Stomach (tissue), 9 donors: ENCODE results near the gene MALAT1. TPM values are rescaled to one million over a fixed set of nuclear protein-coding genes. Genes with fewer than 3 reads are reported as not detected.
A peak's percentile ranks its signal among the peaks of the same experiment; 100 is the strongest.

Experiments
- DNase-seq, 2 donors: peaks; one replicate each; pipeline versions ENCODE4 v3.0.0 to v3.0.0-alpha.2; 2013 to 2019
- H3K27ac ChIP-seq, 5 donors: fragments of 200-600 bp in 4 of 5; sonication (generic) in 4 of 5; one replicate each; pipeline ENCODE4 v1.5.1; 2013 to 2019; ENCODE audit warnings: mild to moderate bottlenecking in 1 of 5, moderate library complexity in 1 of 5
- H3K27me3 ChIP-seq, 3 donors: fragments of 200-600 bp; sonication (generic); one replicate each; pipeline ENCODE4 v1.5.1; 2017 to 2019; ENCODE audit warnings: mixed run types in 1 of 3
- H3K36me3 ChIP-seq, 4 donors: fragments of 200-600 bp; sonication (generic); 1 replicate in 3 of 4; 2 replicates in 1 of 4; pipeline ENCODE4 v1.5.1; 2016 to 2019
- H3K4me1 ChIP-seq, 4 donors: fragments of 200-600 bp; sonication (generic); one replicate each; pipeline ENCODE4 v1.5.1; 2016 to 2019
- H3K4me3 ChIP-seq, 4 donors: fragments of 200-600 bp; sonication (generic) in 3 of 4; one replicate each; pipeline ENCODE4 v1.5.1; 2016 to 2019; ENCODE audit warnings: mild to moderate bottlenecking in 1 of 4
- H3K9me3 ChIP-seq, 4 donors: fragments of 200-600 bp; sonication (generic); one replicate each; pipeline ENCODE4 v1.5.1; 2016 to 2019
- EP300 ChIP-seq: sonication (generic); formaldehyde crosslinking; IDR thresholded peaks from one replicate; pipeline ENCODE4 v1.6.1; 2017; ENCODE audit warnings: antibody characterized with exemption
- POLR2A ChIP-seq, 4 donors: fragments of 450-650 bp; IDR thresholded peaks; one replicate each; pipeline ENCODE4 v1.6.1; 2016; ENCODE audit warnings: antibody characterized with exemption in 4 of 4, control low read depth in 2 of 4, mild to moderate bottlenecking in 1 of 4, moderate library complexity in 1 of 4
- POLR2AphosphoS5 ChIP-seq, 3 donors: sonication (generic); formaldehyde crosslinking; IDR thresholded peaks; one replicate each; pipeline ENCODE4 v1.6.1; 2016; ENCODE audit warnings: antibody characterized with exemption in 3 of 3
- WGBS, 5 donors: extraction: QIAGEN DNeasy Blood & Tissue Kit in 3 of 5; methylation state at CpG; one replicate each; pipeline versions ENCODE4 v1.1.5 to v1.1.7; 2013 to 2018; 5-methylcytosine and 5-hydroxymethylcytosine counted together
- intact Hi-C: fragments of 100-400 bp; cut with DNase I; formaldehyde crosslinking; loops from one replicate; pipeline ENCODE4 v1.15.1; 2023; ENCODE audit warnings: low total_unique reads
- polyA plus RNA-seq, 3 donors: library from polyadenylated mRNA; stranded (reverse); fragments of 200-250 nt; gene quantifications; one replicate each; pipeline ENCODE4 v1.2.3, GENCODE V29; 2013
- total RNA-seq, 5 donors: library from RNA; depleted of rRNA; stranded (reverse); fragments of >200 nt; gene quantifications; one replicate each; pipeline versions ENCODE4 v1.1.0 to v1.2.3, GENCODE V29; 2014 to 2016
- TF ChIP-seq, protein P1 (sequence below), 7 experiments: fragments of 450-650 bp in 4 of 7; fragments of 200-600 bp in 3 of 7; sonication (generic) in 3 of 7; IDR thresholded peaks; one replicate each; pipeline ENCODE4 v1.5.1; 2016 to 2019; ENCODE audit warnings: antibody characterized with exemption in 7 of 7, control low read depth in 2 of 7, mild to moderate bottlenecking in 1 of 7
- donor health status: healthy with polysubstance abuse.
- donor health status: Bipolar disorder and iron deficiency.
- donor health status: healthy.

MALAT1 gene
- total and polyA plus RNA-seq, 8 donors, result 124 to 39,496 (median 11,695) TPM

DNA sequence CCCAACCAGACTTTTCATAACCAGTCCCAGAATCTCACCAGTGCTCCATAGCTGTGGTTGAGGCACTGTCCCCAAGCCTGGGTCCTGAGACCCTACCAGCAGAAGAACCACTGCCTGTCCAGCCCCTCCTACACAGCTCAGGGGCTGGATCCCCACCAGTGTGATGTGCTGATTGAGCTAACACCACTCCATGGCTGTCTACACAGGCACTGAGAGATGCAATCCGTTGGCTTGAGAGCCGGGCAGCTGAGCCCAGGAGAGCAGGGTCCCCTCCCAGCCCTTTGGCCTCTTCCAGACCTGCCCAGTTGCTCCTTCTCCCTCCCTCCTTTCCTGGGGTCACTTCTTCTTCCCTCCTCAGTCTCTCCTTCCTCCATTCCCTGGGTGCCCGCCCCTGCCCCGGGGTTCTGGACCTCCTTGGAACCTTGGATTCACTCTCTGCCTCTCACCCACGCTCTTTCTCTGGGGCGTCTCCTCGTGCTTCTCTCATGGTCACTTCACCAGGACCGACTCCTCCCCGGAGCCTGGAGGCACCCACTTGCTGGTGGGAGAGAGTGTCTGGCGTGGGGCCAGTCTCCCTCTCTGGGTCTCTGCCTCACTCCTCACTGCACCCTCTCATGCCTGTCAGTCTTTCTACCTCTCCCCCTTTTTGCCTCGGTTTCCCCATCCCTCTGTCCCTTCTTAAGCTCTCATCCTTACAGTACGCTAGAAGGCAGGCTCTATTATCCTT is 25.3 kb downstream of the MALAT1 start:
- intact Hi-C loops, result no loop called here
- Histone ChIP-seq H3K4me1 (peaks cover 21 to 52% (median 36%) of the 10 kb centered on the region in 4 donors), H3K27ac (peak overlapping the region; percentile 18 to 95 (median 91)), H3K4me3 (peak overlapping the region; percentile 28 to 98 (median 77)), H3K27me3 (no peaks in the 10 kb centered on the region), H3K36me3 (peaks cover 16 to 31% (median 30%) of the 10 kb centered on the region in 4 donors), H3K9me3 (no peaks in the 10 kb centered on the region)
- TF ChIP-seq POLR2AphosphoS5 (IDR thresholded peaks at IDR 0.05), result no peak
- TF ChIP-seq EP300, result no peak
- TF ChIP-seq POLR2A (IDR thresholded peaks at IDR 0.05), result no peak
- TF ChIP-seq, protein P1, sequence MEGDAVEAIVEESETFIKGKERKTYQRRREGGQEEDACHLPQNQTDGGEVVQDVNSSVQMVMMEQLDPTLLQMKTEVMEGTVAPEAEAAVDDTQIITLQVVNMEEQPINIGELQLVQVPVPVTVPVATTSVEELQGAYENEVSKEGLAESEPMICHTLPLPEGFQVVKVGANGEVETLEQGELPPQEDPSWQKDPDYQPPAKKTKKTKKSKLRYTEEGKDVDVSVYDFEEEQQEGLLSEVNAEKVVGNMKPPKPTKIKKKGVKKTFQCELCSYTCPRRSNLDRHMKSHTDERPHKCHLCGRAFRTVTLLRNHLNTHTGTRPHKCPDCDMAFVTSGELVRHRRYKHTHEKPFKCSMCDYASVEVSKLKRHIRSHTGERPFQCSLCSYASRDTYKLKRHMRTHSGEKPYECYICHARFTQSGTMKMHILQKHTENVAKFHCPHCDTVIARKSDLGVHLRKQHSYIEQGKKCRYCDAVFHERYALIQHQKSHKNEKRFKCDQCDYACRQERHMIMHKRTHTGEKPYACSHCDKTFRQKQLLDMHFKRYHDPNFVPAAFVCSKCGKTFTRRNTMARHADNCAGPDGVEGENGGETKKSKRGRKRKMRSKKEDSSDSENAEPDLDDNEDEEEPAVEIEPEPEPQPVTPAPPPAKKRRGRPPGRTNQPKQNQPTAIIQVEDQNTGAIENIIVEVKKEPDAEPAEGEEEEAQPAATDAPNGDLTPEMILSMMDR (IDR thresholded peaks at IDR 0.05), result no peak
- WGBS, 5 donors, result 28 to 39% (median 34%) methylated on average over 11 to 12 of the region's 12 CpGs
- peak in 1 of 2 donors; percentile 71 for DNase-seq

- intact Hi-C loops, result no loop called here
- TF ChIP-seq, protein P1 (IDR thresholded peaks at IDR 0.05), result no peak
- TF ChIP-seq POLR2AphosphoS5 (IDR thresholded peaks at IDR 0.05) (peak in 2 of 3 donors; percentile 69 to 82), EP300 (no peak)
- H3K36me3 ChIP-seq, result peaks cover 22 to 38% (median 37%) of the 10 kb centered on the region in 4 donors
- peaks cover 21 to 52% (median 39%) of the 10 kb centered on the region in 4 donors for H3K4me1 ChIP-seq
- H3K4me3 ChIP-seq, result peak within 1 kb of the TSS; percentile 71 to 98 (median 90)
- no peaks in the 10 kb centered on the region for H3K27me3 ChIP-seq
- 0 to 2% (median 0%) methylated on average over 11 to 70 of the region's 82 CpGs for WGBS, 5 donors
- no peaks in the 10 kb centered on the region for H3K9me3 ChIP-seq
- peak within 1 kb of the TSS; percentile 88 to 95 (median 91) for H3K27ac ChIP-seq
- DNase-seq, result peak; percentile 83 to 92
Measured at GRCh38 chr11:65524741-65525545, 26.1 kb downstream of the MALAT1 start, which contains the start of gene SCYL1. SCYL1 (plus strand) TSS chr11:65525083; CDS start chr11:65525154, 71 bp downstream.

DNA sequence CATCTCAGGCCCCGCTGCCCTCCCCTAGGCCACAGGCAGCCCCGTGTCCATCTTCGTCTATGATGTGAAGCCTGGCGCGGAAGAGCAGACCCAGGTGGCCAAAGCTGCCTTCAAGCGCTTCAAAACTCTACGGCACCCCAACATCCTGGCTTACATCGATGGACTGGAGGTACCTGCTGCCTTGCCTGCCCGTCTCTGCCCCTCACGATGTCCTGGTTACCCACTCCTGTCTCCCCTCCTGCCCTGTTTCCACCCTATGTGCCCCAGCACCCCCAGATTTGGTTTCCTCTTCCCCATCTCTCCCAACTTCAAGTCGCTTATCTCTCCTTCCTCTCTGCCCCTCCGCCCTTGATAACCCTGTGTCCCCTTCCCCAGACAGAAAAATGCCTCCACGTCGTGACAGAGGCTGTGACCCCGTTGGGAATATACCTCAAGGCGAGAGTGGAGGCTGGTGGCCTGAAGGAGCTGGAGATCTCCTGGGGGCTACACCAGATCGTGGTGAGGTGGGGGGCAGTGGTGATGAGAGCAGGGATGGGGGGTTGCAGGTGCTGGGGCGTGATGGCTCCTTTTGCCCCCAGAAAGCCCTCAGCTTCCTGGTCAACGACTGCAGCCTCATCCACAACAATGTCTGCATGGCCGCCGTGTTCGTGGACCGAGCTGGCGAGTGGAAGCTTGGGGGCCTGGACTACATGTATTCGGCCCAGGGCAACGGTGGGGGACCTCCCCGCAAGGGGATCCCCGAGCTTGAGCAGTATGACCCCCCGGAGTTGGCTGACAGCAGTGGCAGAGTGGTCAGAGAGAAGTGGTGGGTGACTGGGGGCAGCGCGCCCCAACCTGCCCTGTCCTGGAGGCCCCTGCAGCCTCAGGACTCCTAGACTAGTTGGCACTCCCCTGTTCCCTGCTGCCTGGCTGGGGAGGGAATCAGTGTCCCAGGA is 27.0 kb downstream of the MALAT1 start:
- peak overlapping the region; percentile 88 to 95 (median 91) for H3K27ac ChIP-seq

More for the DNA sequence above, 27.0 kb downstream of the MALAT1 start:
- Histone ChIP-seq H3K4me1 (peaks cover 21 to 52% (median 41%) of the 10 kb centered on the region in 4 donors), H3K9me3 (no peaks in the 10 kb centered on the region), H3K4me3 (peak overlapping the region; percentile 71 to 98 (median 90)), H3K27me3 (no peaks in the 10 kb centered on the region), H3K36me3 (peaks cover 28 to 47% (median 46%) of the 10 kb centered on the region in 4 donors)
- intact Hi-C loops, result no loop called here
- TF ChIP-seq EP300 (no peak), POLR2AphosphoS5 (IDR thresholded peaks at IDR 0.05) (no peak), POLR2A (IDR thresholded peaks at IDR 0.05) (no peak)
- TF ChIP-seq, protein P1 (IDR thresholded peaks at IDR 0.05), result no peak
- 39 to 45% (median 44%) methylated on average over 27 to 31 of the region's 31 CpGs for WGBS, 5 donors
- DNase-seq, result peak in 1 of 2 donors; percentile 19
